C4-2B (cell line): Measurements from ENCODE around the gene UCHL3.

Experiments used
- H3K27ac ChIP-seq: fragments of 450-650 bp; 2 replicates; pipeline ENCODE4 v1.5.1; 2017
- CTCF ChIP-seq: fragments of 450-650 bp; conservative IDR thresholded peaks from 2 replicates; pipeline ENCODE4 v1.5.1; 2017; ENCODE audit warnings: mild to moderate bottlenecking
- ZFX ChIP-seq: fragments of 450-650 bp; IDR thresholded peaks from 2 replicates; pipeline ENCODE4 v1.6.1; 2017

Gene UCHL3

GRCh38 chr13:75581874-75582640 lies 32.5 kb downstream of the UCHL3 start:
- H3K27ac ChIP-seq, result no peak overlapping the region
- TF ChIP-seq CTCF (no peak), ZFX (no peak)

- no peak overlapping the region for H3K27ac ChIP-seq
- TF ChIP-seq CTCF, result no peak
- TF ChIP-seq ZFX, result no peak
These were observed 33.5 kb downstream of the UCHL3 start for GRCh38 chr13:75583091-75583490.

GRCh38 chr13:75585153-75585552 lies 35.6 kb downstream of the UCHL3 start:
- H3K27ac ChIP-seq, result no peak overlapping the region
- TF ChIP-seq ZFX (no peak), CTCF (no peak)

- H3K27ac ChIP-seq, result no peak overlapping the region
- TF ChIP-seq CTCF (no peak), ZFX (no peak)
These were observed 38.1 kb downstream of the UCHL3 start for GRCh38 chr13:75587679-75588078.

- no peak overlapping the region for H3K27ac ChIP-seq
- TF ChIP-seq ZFX (no peak), CTCF (no peak)
These were observed 47.1 kb downstream of the UCHL3 start for GRCh38 chr13:75596657-75597182.

- H3K27ac ChIP-seq, result no peak overlapping the region
- no peak for TF ChIP-seq CTCF
- TF ChIP-seq ZFX, result no peak
These were observed 50.8 kb downstream of the UCHL3 start for GRCh38 chr13:75600371-75600770.

GRCh38 chr13:75603038-75603437 lies 53.4 kb downstream of the UCHL3 start:
- H3K27ac ChIP-seq, result no peak overlapping the region
- TF ChIP-seq ZFX (no peak), CTCF (no peak)
